DOHH2 (cell line): ENCODE measurements around the gene BAIAP2.

ENCODE experiments used
- H3F3A ChIP-seq: fragments of 200-600 bp; sonication (generic), shearing (Covaris generic); 2 replicates; pipeline ENCODE4 v1.6.0; 2016; ENCODE audit warnings: antibody characterized with exemption, mild to moderate bottlenecking; ENCODE audit not compliant: control insufficient read depth, insufficient read depth
- H3K27ac ChIP-seq: fragments of 200-600 bp; sonication (generic); 2 replicates; pipeline ENCODE4 v1.5.1; 2014; ENCODE audit warnings: low read depth, mild to moderate bottlenecking, low read length, moderate library complexity
- H3K27me3 ChIP-seq: fragments of 200-600 bp; sonication (generic); 2 replicates; pipeline ENCODE4 v1.6.1; 2014; ENCODE audit warnings: mild to moderate bottlenecking, low read length, mixed read lengths; ENCODE audit not compliant: control insufficient read depth
- H3K36me3 ChIP-seq: fragments of 200-600 bp; sonication (generic); 2 replicates; pipeline ENCODE4 v1.6.1; 2014; ENCODE audit warnings: mild to moderate bottlenecking, low read length, moderate library complexity, mixed read lengths; ENCODE audit not compliant: control insufficient read depth
- H3K4me1 ChIP-seq: fragments of 200-600 bp; sonication (generic); 2 replicates; pipeline ENCODE4 v1.6.1; 2014; ENCODE audit warnings: mild to moderate bottlenecking, low read length, mixed read lengths; ENCODE audit not compliant: control insufficient read depth
- H3K4me2 ChIP-seq: fragments of 200-600 bp; sonication (generic); 2 replicates; pipeline ENCODE4 v1.6.0; 2014; ENCODE audit warnings: mild to moderate bottlenecking, low read length, moderate library complexity
- H3K4me3 ChIP-seq: fragments of 200-600 bp; sonication (generic); 2 replicates; pipeline ENCODE4 v1.5.1; 2014; ENCODE audit warnings: mild to moderate bottlenecking, low read length, mixed read lengths
- H3K79me2 ChIP-seq: fragments of 200-600 bp; sonication (generic); 2 replicates; pipeline ENCODE4 v1.6.1; 2014; ENCODE audit warnings: mild to moderate bottlenecking, low read length, mixed read lengths; ENCODE audit not compliant: control insufficient read depth
- H3K9me2 ChIP-seq: fragments of 200-600 bp; sonication (generic); replicated peaks from 2 replicates; pipeline ENCODE4 v1.6.1; 2014; ENCODE audit warnings: mild to moderate bottlenecking, low read length, mixed read lengths; ENCODE audit not compliant: control insufficient read depth
- H3K9me3 ChIP-seq: fragments of 200-600 bp; sonication (generic); 2 replicates; pipeline ENCODE4 v1.6.1; 2014; ENCODE audit warnings: antibody characterized with exemption, low read length, mixed read lengths; ENCODE audit not compliant: control insufficient read depth, insufficient read depth
- H4K20me1 ChIP-seq: fragments of 200-600 bp; sonication (generic); 2 replicates; pipeline ENCODE4 v1.6.0; 2014; ENCODE audit warnings: low read depth, mild to moderate bottlenecking, antibody characterized with exemption, low read length, moderate library complexity; ENCODE audit not compliant: control insufficient read depth, insufficient read depth
- EZH2phosphoT487 ChIP-seq: fragments of 200-600 bp; sonication (generic); IDR thresholded peaks from 2 replicates; pipeline ENCODE4 v1.6.1; 2017; ENCODE audit warnings: borderline replicate concordance, mild to moderate bottlenecking, antibody characterized with exemption, low read length, moderate library complexity, mixed read lengths
- TF ChIP-seq, protein P1 (sequence below): fragments of 200-600 bp; sonication (generic); IDR thresholded peaks from one replicate; pipeline ENCODE4 v1.5.1; 2014; ENCODE audit warnings: antibody characterized with exemption, mild to moderate bottlenecking, low read depth, low read length; ENCODE audit not compliant: poor library complexity, severe bottlenecking

Gene BAIAP2

DNA sequence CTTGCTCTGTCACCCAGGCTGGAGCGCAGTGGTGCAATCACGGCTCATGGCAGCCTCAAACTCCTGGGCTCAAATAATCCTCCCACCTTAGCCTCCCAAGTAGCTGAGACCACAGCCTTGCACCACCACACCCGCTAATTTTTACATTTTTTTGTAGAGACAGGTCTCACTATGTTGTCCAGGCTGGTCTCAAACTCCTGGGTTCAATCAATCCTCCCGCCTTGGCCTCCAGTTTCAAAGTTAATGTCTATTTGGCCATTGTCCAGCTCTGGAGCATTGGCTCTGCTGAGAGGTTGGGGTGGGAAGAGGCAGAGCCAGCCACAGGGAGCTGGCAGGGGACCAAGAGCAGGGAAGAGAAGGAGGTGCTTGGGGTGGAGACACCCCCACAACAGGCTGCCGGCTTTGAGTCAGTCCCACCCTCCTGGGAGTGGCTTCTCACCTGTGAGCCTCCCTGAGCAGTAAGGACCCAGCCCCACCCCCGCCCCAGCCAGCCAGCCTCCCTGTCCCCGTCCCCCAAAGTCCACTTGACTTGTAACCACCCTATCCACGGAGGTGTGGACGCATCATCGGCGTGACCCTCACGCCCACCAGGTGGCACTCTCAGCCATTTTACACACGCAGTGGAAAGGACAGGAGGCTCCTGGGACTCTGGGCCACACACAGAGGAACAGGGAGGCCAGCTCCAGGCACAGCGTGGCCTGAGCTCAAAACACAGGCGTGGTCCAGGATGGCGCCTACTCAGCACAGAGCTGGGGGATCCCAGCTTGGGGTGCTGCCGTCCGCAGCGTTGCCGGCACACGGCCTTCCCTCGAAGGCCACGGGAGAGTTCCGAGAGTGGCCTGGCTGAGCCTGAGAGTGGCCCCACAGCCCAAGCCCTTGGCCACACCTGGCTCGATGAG is 107.6 kb downstream of the BAIAP2 start:
- H3K4me3 ChIP-seq, result no peak overlapping the region

DNA sequence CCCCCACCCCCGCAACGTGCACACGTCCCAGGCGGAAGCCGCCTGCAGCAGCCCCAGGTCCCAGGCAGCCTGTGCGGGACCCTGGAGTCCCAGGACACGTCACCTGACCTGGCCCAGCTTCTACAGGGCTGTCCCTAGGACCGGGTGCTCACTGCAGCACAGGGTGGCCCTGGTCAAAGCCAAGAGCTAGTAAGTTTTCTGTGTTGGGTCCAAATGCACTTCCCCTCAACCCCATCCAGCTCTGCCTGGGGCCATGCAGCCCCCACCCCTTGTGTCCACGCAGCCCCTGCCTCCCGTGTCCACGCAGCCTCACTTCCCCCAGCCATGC is 108.2 kb downstream of the BAIAP2 start:
- H3K79me2 ChIP-seq, result no peaks in the 10 kb centered on the region
- no peaks in the 10 kb centered on the region for H3K27me3 ChIP-seq
- H4K20me1 ChIP-seq, result no peaks in the 10 kb centered on the region
- H3K4me1 ChIP-seq, result no peaks in the 10 kb centered on the region
- H3K4me2 ChIP-seq, result no peak overlapping the region
- H3K9me3 ChIP-seq, result peaks cover 6% of the 10 kb centered on the region; the same call in 1 of the 2 replicates
- H3K27ac ChIP-seq, result no peak overlapping the region
- no peaks in the 10 kb centered on the region for H3K9me2 ChIP-seq
- H3F3A ChIP-seq, result no peaks in the 10 kb centered on the region
- no peaks in the 10 kb centered on the region for H3K36me3 ChIP-seq
- TF ChIP-seq EZH2phosphoT487, result no peak
- TF ChIP-seq, protein P1, sequence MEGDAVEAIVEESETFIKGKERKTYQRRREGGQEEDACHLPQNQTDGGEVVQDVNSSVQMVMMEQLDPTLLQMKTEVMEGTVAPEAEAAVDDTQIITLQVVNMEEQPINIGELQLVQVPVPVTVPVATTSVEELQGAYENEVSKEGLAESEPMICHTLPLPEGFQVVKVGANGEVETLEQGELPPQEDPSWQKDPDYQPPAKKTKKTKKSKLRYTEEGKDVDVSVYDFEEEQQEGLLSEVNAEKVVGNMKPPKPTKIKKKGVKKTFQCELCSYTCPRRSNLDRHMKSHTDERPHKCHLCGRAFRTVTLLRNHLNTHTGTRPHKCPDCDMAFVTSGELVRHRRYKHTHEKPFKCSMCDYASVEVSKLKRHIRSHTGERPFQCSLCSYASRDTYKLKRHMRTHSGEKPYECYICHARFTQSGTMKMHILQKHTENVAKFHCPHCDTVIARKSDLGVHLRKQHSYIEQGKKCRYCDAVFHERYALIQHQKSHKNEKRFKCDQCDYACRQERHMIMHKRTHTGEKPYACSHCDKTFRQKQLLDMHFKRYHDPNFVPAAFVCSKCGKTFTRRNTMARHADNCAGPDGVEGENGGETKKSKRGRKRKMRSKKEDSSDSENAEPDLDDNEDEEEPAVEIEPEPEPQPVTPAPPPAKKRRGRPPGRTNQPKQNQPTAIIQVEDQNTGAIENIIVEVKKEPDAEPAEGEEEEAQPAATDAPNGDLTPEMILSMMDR, result no peak
- no peak overlapping the region for H3K4me3 ChIP-seq

More for the DNA sequence above, 107.6 kb downstream of the BAIAP2 start:
- Histone ChIP-seq H3K9me3 (peaks cover 13% of the 10 kb centered on the region; the same call in 1 of the 2 replicates), H3F3A (no peaks in the 10 kb centered on the region), H3K36me3 (no peaks in the 10 kb centered on the region), H3K9me2 (no peaks in the 10 kb centered on the region), H3K79me2 (no peaks in the 10 kb centered on the region), H4K20me1 (no peaks in the 10 kb centered on the region), H3K27ac (no peak overlapping the region), H3K27me3 (no peaks in the 10 kb centered on the region), H3K4me1 (no peaks in the 10 kb centered on the region), H3K4me2 (no peak overlapping the region)
- TF ChIP-seq EZH2phosphoT487, result no peak
- TF ChIP-seq, protein P1, result peak; percentile 76

DNA sequence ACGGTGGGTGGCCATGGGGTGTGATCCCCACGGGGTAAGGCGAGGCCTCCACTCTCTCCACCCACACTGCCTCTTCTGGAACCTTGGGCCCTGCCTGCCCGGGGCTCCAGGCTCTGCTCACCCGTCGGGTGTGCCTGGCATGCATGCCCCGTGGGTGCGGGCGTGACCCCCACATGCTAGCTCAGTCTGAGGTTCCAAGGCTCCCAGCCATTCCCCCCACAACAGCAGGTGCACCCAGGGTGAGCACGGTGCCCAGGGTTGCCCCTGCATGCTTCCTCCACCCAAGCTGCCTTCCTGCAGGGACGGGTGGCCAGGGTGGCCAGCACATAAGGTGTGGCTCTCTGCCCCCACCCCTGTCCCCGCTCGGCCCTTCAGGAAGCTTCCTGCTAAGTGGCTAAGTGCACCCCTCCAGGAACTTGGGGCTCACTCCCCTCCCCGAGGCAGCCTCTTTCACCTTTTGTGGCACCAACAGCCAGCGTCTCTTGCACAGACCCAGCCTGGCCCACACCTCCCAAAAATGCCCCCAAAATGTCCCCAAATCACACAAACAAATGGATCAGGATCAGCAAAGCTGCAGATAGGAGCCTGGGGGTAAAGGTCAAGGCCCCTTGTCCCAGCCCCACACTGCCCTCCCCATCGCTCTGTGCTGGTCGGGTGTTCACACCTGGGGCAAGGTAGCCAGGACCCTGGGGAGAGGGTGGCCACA is 108.9 kb downstream of the BAIAP2 start:
- no peaks in the 10 kb centered on the region for H3F3A ChIP-seq
- no peaks in the 10 kb centered on the region for H3K4me1 ChIP-seq
- no peaks in the 10 kb centered on the region for H3K36me3 ChIP-seq
- no peaks in the 10 kb centered on the region for H4K20me1 ChIP-seq
- no peak overlapping the region for H3K27ac ChIP-seq
- TF ChIP-seq EZH2phosphoT487, result no peak
- TF ChIP-seq, protein P1, result no peak
- H3K79me2 ChIP-seq, result no peaks in the 10 kb centered on the region
- H3K9me2 ChIP-seq, result no peaks in the 10 kb centered on the region
- H3K4me2 ChIP-seq, result no peak overlapping the region
- peaks cover under 1% of the 10 kb centered on the region; the same call in 1 of the 2 replicates for H3K9me3 ChIP-seq
- no peaks in the 10 kb centered on the region for H3K27me3 ChIP-seq
- no peak overlapping the region for H3K4me3 ChIP-seq
